Heart left ventricle (tissue), 16 donors: ENCODE measurements around the gene ADGRL3. TPM values are rescaled to one million over a fixed set of nuclear protein-coding genes. Genes with fewer than 3 reads are reported as not detected.

Experiments
- ATAC-seq, 4 donors: fragments of 200-7000 bp; cut with Tn5 transposase; one replicate each; pipeline ENCODE4 v1.9.1; 2020 to 2022; ENCODE audit warnings: moderate library complexity in 4 of 4, mild to moderate bottlenecking in 3 of 4, moderate number of reproducible peaks in 1 of 4
- DNase-seq, 5 donors: peaks; one replicate each; pipeline ENCODE4 v3.0.0-alpha.2; 2020
- H3K27ac ChIP-seq, 12 donors: fragments of 200-600 bp; sonication (generic) in 4 of 12; one replicate each; pipeline versions ENCODE4 v1.5.0 to v1.8.0; 2016 to 2022; ENCODE audit warnings: mild to moderate bottlenecking in 2 of 12
- H3K27me3 ChIP-seq, 9 donors: fragments of 200-600 bp; sonication (generic) in 2 of 9; one replicate each; pipeline versions ENCODE4 v1.5.1 to v1.8.0; 2016 to 2022; ENCODE audit warnings: mild to moderate bottlenecking in 3 of 9
- H3K36me3 ChIP-seq, 9 donors: fragments of 200-600 bp; sonication (generic) in 2 of 9; one replicate each; pipeline versions ENCODE4 v1.5.0 to v1.8.0; 2018 to 2022; ENCODE audit warnings: mild to moderate bottlenecking in 2 of 9
- H3K4me1 ChIP-seq, 12 donors: fragments of 200-600 bp; sonication (generic) in 4 of 12; one replicate each; pipeline versions ENCODE4 v1.5.0 to v1.8.0; 2016 to 2022; ENCODE audit warnings: mild to moderate bottlenecking in 3 of 12
- H3K4me3 ChIP-seq, 12 donors: fragments of 200-600 bp; sonication (generic) in 4 of 12; one replicate each; pipeline versions ENCODE4 v1.5.0 to v1.8.0; 2017 to 2022; ENCODE audit warnings: mild to moderate bottlenecking in 9 of 12, moderate library complexity in 4 of 12
- H3K9me3 ChIP-seq, 12 donors: fragments of 200-600 bp; sonication (generic) in 4 of 12; one replicate each; pipeline versions ENCODE4 v1.5.0 to v1.8.0; 2016 to 2022; ENCODE audit warnings: mild to moderate bottlenecking in 1 of 12
- POLR2A ChIP-seq, 2 donors: fragments of 450-650 bp; IDR thresholded peaks; one replicate each; pipeline ENCODE4 v1.6.1; 2017; ENCODE audit warnings: antibody characterized with exemption in 2 of 2, mild to moderate bottlenecking in 2 of 2, moderate library complexity in 2 of 2
- WGBS, 4 donors: extraction: QIAGEN DNeasy Blood & Tissue Kit in 2 of 4; methylation state at CpG; one replicate each; pipeline versions ENCODE4 v1.1.5 to v1.1.7; 2013 to 2018; 5-methylcytosine and 5-hydroxymethylcytosine counted together
- intact Hi-C, 10 donors: fragments of 100-400 bp; cut with DNase I; formaldehyde crosslinking; loops; one replicate each; pipeline versions ENCODE4 v1.11.1 to v1.14.2; 2022
- polyA plus RNA-seq, 2 donors: library from polyadenylated mRNA; stranded (reverse); fragments of 200-250 nt; gene quantifications; one replicate each; pipeline ENCODE4 v1.2.3, GENCODE V29; 2013
- total RNA-seq, 9 donors: library from RNA; depleted of rRNA in 2 of 9; stranded (reverse); fragments of >200 nt in 2 of 9; fragmentation: NEBNext Ultra II Directional in 3 of 9; extraction: Animal tissue kit (Norgen Biotek cat#: 25700) in 3 of 9; gene quantifications; one replicate each; pipeline versions ENCODE4 v1.1.0 to v1.2.4, GENCODE V29; 2016 to 2023
- TF ChIP-seq, protein P1 (sequence below), 12 donors: fragments of 200-600 bp; sonication (generic) in 4 of 12; IDR thresholded peaks; one replicate each; pipeline versions ENCODE4 v1.5.0 to v1.8.0; 2018 to 2022; ENCODE audit warnings: antibody characterized with exemption in 12 of 12, mild to moderate bottlenecking in 5 of 12
- donor health status: ischemic (EF 13 %, LVEDD 7.1; RV severe dilation, severe dysfunction).
- donor health status: healthy with polysubstance abuse.
- donor health status: DM: no; HTN: yes; CAD: no.
- donor health status: DM: no; HTN: no; CAD: no.
- donor health status: ischemic (EF 25% LVEDD 6.9; RV normal size, moderate dysfunction).
- donor health status: ischemic (EF 25% LVEDD 5.7; RV mildly dilated, moderate dysfunction).
- donor health status: healthy.
- donor health status: DM: yes; HTN: yes; CAD: no.
- donor health status: ischemic (EF 35%, LVEDD 5.7; RV mildly dilated, moderate dysfunction).
- donor health status: nonischemic (EF 11% LVEDD 7.7; RV severe dilation, severe dysfunction).
- donor health status: DM: yes; HTN: yes; CAD: no.
- donor health status: PGD.
- donor health status: ischemic (EF 29% LVEDD 5.4; RV normal size, mild dysfunction).
- donor health status: nonischemic (EF 23%, LVEDD 6.1; RV moderate dilation, normal function).

ADGRL3 gene
- total and polyA plus RNA-seq, 11 donors, result 0.84 to 24.4 (median 7.6) TPM

DNA sequence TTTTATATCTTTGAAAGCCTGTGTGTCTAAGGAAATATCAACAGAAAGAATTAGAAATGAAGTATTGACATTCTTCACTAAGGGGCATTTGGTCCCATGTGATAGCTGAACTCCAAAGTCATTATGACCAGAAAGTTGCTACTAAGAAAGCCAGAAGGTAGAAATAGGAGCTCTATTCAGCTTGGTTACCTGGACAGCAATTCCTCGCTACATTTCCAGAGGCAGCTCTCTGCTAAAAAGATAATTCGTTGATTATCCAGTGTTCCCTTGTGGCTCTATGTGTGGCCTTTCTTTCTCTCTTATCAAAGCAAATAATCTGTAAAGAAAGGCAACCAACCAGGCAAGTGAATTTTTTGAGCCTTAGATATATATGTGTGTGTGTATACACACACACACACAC lies 341.3 kb downstream of the ADGRL3 start:
- TF ChIP-seq, protein P1, sequence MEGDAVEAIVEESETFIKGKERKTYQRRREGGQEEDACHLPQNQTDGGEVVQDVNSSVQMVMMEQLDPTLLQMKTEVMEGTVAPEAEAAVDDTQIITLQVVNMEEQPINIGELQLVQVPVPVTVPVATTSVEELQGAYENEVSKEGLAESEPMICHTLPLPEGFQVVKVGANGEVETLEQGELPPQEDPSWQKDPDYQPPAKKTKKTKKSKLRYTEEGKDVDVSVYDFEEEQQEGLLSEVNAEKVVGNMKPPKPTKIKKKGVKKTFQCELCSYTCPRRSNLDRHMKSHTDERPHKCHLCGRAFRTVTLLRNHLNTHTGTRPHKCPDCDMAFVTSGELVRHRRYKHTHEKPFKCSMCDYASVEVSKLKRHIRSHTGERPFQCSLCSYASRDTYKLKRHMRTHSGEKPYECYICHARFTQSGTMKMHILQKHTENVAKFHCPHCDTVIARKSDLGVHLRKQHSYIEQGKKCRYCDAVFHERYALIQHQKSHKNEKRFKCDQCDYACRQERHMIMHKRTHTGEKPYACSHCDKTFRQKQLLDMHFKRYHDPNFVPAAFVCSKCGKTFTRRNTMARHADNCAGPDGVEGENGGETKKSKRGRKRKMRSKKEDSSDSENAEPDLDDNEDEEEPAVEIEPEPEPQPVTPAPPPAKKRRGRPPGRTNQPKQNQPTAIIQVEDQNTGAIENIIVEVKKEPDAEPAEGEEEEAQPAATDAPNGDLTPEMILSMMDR (IDR thresholded peaks at IDR 0.05), result peak in 1 of 12 donors; percentile 14
- no peak for TF ChIP-seq POLR2A (IDR thresholded peaks at IDR 0.05)
- Histone ChIP-seq H3K4me3 (no peak overlapping the region), H3K36me3 (no peaks in the 10 kb centered on the region), H3K4me1 (peaks cover 0 to 13% (median 4%) of the 10 kb centered on the region in 12 donors), H3K27ac (no peak overlapping the region), H3K27me3 (no peaks in the 10 kb centered on the region), H3K9me3 (no peaks in the 10 kb centered on the region)
- intact Hi-C loops, result no loop called here
- DNase-seq, result no peak
- no peak for ATAC-seq
- 80 to 91% (median 82%) methylated on average over 2 of the region's 2 CpGs for WGBS, 4 donors

GRCh38 chr4:61543976-61544375 lies 343.9 kb downstream of the ADGRL3 start:
- ATAC-seq (no peak), DNase-seq (no peak)
- Histone ChIP-seq H3K36me3 (no peaks in the 10 kb centered on the region), H3K4me3 (no peak overlapping the region), H3K9me3 (peaks cover 0 to 3% (median 0%) of the 10 kb centered on the region in 12 donors), H3K27me3 (no peaks in the 10 kb centered on the region), H3K27ac (no peak overlapping the region), H3K4me1 (peaks cover 0 to 12% (median 4%) of the 10 kb centered on the region in 12 donors)
- WGBS, 4 donors, result 82 to 92% (median 86%) methylated on average over 3 of the region's 3 CpGs
- intact Hi-C loops, result no loop called here
- TF ChIP-seq POLR2A (IDR thresholded peaks at IDR 0.05), result no peak
- TF ChIP-seq, protein P1 (IDR thresholded peaks at IDR 0.05), result no peak

DNA sequence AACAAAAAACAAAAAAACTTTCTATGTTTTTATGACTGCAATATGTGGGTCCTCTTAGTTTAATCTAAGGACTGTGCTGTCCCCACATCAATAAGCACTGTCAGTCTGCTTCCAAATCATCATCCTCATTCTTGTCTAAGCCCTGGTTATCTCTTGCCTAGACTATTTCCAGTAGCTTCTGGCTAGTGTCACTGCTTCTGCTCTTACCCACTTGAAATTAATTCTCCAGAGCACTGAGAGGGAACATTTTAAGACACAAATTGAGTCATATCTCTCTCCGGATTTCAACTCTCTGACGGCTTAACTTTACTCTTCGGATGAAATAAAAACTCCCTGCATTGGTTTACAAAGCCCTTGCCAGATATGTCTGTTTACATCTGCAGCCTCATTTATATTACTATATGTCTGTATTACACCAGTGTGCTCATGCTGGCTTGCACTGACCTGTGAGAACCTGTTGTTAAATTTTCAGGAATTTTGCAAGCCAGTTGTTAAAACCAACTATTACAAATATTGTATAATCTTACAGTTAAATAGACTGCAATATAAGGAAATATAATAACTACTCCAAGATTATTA lies 345.9 kb downstream of the ADGRL3 start:
- ATAC-seq, result peak; percentile 88 to 97 (median 95)

GRCh38 chr4:61549336-61549735 lies 349.2 kb downstream of the ADGRL3 start:
- DNase-seq (no peak), ATAC-seq (no peak)
- Histone ChIP-seq H3K9me3 (peaks cover 0 to 3% (median 0%) of the 10 kb centered on the region in 12 donors), H3K4me3 (no peak overlapping the region), H3K36me3 (no peaks in the 10 kb centered on the region), H3K27ac (no peak overlapping the region), H3K27me3 (no peaks in the 10 kb centered on the region), H3K4me1 (peaks cover 0 to 12% (median 2%) of the 10 kb centered on the region in 12 donors)
- TF ChIP-seq, protein P1 (IDR thresholded peaks at IDR 0.05), result no peak
- no peak for TF ChIP-seq POLR2A (IDR thresholded peaks at IDR 0.05)
- WGBS, 4 donors, result 92 to 98% (median 94%) methylated on average over 2 of the region's 2 CpGs
- intact Hi-C loops, result no loop called here

More for the DNA sequence above, 345.9 kb downstream of the ADGRL3 start:
- Histone ChIP-seq H3K9me3 (peaks cover 0 to 3% (median 0%) of the 10 kb centered on the region in 12 donors), H3K27ac (peak overlapping the region in 5 of 12 donors; percentile 16 to 75 (median 47)), H3K4me3 (no peak overlapping the region), H3K4me1 (peaks cover 0 to 8% (median 2%) of the 10 kb centered on the region in 12 donors), H3K36me3 (no peaks in the 10 kb centered on the region), H3K27me3 (no peaks in the 10 kb centered on the region)
- WGBS, 4 donors, result 16 to 46% (median 28%) methylated on average over 3 of the region's 3 CpGs
- intact Hi-C loops, result no loop called here
- no peak for TF ChIP-seq POLR2A (IDR thresholded peaks at IDR 0.05)
- TF ChIP-seq, protein P1 (IDR thresholded peaks at IDR 0.05), result no peak
- no peak for DNase-seq
